Suprapubic skin (tissue), 4 donors: Measurements from ENCODE around the gene RNF222.

Source experiments
- CTCF ChIP-seq, 2 donors: fragments of 200-600 bp in 1 of 2; fragments of 450-650 bp in 1 of 2; sonication (generic) in 1 of 2; IDR thresholded peaks; one replicate each; pipeline ENCODE4 v1.5.1; 2016 to 2019; ENCODE audit warnings: antibody characterized with exemption in 2 of 2, mild to moderate bottlenecking in 1 of 2, moderate library complexity in 1 of 2
- EP300 ChIP-seq: sonication (generic); formaldehyde crosslinking; IDR thresholded peaks from one replicate; pipeline ENCODE4 v1.6.1; 2017; ENCODE audit warnings: antibody characterized with exemption
- POLR2A ChIP-seq, 2 donors: fragments of 450-650 bp; IDR thresholded peaks; one replicate each; pipeline ENCODE4 v1.6.1; 2017; ENCODE audit warnings: antibody characterized with exemption in 2 of 2, mild to moderate bottlenecking in 2 of 2, moderate library complexity in 2 of 2
- POLR2AphosphoS5 ChIP-seq, 3 donors: sonication (generic); formaldehyde crosslinking; IDR thresholded peaks; one replicate each; pipeline ENCODE4 v1.6.1; 2017; ENCODE audit warnings: antibody characterized with exemption in 3 of 3

- TF ChIP-seq CTCF (IDR thresholded peaks at IDR 0.05) (no peak), POLR2A (IDR thresholded peaks at IDR 0.05) (no peak), EP300 (no peak), POLR2AphosphoS5 (IDR thresholded peaks at IDR 0.05) (no peak)
Measured at GRCh38 chr17:8387914-8388651, 9.5 kb downstream of the RNF222 start.
